ENCODE results near the gene FAM193B.

Gene FAM193B

DNA sequence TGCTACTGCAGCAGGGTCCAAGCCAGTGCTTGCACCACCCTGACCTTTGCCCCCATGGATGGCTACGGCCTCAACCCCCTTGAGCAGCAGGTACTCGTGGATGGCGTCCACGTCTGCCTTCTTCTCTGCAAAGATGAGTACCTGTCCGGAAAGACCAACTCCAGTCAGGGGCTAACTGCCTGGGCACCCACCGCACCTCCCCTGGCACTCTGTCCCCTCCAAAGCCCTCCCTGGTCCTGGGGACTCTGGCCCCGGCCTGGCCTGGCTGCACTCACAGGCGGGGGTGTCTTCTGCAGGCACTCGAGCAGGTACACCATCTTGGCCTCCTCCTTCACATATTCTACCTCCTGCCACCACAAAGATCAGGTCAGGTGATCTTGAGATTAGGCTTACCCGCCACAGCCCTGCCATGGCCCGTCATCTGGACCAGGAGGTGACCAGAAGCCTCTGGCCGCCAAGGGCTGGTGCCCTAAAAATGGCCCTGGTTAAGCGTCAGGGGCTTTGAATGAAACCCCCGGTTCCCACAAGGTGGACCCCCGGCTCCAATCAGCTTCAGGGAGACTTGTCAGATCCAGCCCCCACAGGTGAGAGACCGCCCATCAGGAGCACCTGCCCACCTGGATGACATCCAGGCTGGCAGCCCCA lies 41.5 kb downstream of the FAM193B start:
- no peak for DNase-seq

GRCh38 chr5:177511796-177512675 lies 42.3 kb downstream of the FAM193B start:
- no peak for DNase-seq

DNA sequence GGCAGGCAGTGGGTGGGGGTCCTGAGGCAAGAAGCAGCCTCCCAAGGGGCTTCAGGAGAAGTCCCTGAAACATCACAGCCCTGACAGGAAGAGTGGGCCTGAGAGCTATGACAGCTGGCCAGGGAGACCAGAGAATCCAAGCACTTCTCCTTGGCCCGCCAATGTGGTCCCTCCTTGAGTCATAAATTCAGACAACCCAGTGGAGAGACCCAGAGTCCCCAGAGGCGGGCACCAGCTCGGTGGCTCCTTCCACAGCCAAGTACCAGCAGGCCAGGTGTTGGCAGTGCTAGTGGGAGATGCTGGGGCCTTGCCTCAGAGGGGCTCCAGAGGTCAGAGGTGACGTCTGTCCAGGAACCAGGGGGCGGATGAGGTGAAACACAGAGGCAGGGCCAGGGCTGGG lies 43.2 kb downstream of the FAM193B start:
- DNase-seq = no peak

GRCh38 chr5:177510567-177511053 lies 43.8 kb downstream of the FAM193B start:
- DNase-seq = no peak

DNA sequence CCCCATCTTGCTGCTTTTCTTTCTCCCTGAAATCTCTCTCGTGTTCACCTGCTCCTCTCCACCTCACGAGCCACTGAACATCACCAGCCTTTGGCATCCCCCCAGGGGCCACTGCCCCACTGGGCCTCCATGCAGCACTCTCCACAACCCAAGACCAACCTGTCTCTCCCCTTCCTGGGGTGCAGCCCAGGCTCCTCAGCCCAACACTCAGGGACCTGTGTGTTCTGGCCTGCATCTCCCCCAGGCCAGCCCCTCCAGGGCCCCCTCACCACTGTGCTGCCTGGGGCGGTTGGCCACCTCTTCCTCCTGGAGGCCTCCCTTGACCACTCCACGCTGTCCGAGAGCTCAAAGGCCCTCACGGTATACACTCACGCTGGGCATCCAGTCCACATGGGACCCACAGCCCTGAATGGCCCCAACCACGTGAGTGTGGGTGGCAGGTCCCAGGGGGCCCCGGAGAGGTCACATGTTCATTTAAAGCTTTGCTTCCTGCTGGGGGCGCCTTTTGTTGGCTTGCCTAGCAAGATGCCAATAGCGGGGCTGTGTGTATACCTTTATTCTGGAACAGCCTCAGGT lies 44.3 kb downstream of the FAM193B start:
- no peak for DNase-seq

DNA sequence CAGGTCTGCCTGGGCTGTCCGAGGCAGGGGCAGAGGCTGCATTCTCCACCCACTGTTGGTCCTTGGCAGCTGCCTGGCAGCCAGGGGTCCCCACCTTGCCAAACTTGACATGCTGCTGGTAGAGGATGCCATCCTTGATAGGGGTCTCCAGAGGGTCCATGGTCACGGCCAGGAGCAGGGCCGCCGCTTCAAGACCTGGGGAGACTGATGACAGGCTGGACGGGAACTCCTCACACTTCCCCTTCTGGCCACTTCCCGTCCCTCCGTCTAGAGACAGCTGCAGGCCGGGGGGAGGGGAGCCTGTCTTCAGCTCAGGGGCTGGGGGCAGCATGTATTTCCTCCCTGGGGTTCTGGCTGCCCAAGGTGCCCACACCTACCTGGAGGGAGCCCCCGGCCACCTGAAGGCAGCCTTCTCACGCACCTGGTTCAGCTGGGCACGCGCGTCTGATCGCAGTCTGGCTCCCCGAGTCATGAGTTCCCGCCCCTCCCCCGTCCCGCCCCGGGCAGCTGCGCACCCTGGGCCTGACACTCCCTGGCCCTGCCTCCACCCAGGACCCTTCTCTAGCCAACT lies 44.9 kb downstream of the FAM193B start, which contains the start of gene DOK3:
DOK3 (minus strand) TSS at position 446 of the 571 bp plus-strand sequence; CDS start at position 160, 286 bp downstream.
- no peak for DNase-seq

DNA sequence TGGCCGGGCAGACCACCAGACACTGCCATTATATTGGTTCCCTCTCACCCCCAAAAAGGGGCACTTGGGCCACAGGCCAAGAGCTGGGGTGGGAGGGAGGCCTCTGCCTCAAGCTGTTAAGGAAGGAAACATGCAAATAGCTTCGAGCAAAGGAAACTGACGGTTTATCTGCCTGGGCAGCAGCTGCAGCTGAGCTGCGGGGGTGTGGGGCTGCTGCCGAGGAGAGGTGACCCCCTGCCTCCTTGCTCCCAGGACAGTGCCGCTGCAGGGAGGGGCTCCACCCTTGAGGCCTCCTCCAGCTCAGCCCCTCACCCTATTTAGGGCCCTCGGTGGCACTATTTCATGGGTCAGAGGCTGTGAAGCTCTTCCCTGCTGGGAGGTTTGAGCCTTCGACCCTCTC lies 45.5 kb downstream of the FAM193B start:
- DNase-seq = no peak

DNA sequence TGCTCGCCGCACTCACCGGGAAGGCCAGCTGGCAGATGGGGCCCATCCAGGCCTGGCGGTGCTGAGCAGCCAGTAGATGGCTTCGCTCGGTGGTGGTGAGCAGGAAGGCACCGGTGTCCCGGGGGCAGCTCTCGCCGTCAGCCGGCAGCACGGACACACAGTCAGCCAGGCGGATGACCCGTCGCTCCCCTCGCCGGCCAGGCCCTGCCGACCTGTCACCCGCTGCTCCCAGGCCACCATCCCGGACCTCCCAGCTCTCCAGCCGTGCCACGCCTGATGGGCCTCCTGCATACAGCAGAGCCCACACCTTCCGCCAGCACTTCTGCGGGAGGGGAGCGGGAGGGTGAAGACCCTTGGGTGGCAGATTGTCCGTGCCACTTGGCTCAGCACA lies 46.1 kb downstream of the FAM193B start:
- DNase-seq = no peak

DNA sequence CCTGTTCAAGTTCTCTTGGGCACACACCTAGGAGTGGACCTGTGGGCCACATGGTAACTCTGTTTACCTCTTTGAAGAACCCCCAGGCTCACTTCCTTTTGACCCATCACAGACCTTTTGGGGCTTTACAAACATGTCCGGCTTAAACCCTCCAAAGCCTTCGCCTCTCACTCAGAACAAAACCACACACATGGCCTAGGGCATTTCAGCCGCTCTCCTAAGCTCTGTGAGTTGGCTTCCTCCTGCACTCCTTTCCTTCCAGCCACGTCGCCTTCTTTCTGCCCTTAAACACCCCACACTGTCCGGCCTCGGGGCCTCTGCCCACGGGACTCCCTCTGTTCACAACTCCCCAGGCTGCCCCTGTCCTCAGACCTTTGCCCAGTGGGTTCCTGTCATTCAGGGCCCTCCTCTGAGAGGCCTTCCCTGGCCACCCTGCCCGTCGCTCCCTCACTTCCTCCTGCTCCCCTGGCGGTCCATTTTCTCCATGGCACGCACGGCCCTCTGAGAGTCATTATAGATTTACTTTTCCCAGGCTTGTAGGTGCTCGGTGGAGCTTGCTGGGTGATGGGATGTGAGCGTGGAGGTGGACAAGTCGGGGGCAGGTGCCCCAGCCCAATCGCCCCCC lies 46.7 kb downstream of the FAM193B start:
- DNase-seq = no peak

DNA sequence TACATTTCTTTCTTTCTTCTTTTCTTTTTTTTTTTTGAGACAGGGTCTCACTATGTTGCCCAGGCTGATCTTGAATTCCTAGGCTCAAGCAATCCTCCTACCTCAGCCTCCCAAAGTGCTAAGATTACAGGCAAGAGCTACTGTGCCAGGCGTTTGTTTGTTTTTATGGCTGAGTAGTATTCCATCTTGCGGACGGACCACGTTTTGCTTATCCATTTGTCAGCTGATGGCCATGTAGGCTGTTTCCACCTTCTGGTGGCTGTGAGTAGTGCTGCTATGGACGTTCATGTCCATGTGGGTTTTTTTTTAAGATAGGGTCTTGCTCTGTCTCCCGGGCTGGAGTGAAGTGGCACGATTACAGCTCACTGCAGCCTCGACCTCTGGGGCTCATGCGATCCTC lies 47.2 kb downstream of the FAM193B start:
- DNase-seq = no peak

- no peak for DNase-seq
Measured at GRCh38 chr5:177505075-177505474, 49.3 kb downstream of the FAM193B start.

GRCh38 chr5:177504086-177505056 lies 50.0 kb downstream of the FAM193B start:
- DNase-seq = no peak

DNA sequence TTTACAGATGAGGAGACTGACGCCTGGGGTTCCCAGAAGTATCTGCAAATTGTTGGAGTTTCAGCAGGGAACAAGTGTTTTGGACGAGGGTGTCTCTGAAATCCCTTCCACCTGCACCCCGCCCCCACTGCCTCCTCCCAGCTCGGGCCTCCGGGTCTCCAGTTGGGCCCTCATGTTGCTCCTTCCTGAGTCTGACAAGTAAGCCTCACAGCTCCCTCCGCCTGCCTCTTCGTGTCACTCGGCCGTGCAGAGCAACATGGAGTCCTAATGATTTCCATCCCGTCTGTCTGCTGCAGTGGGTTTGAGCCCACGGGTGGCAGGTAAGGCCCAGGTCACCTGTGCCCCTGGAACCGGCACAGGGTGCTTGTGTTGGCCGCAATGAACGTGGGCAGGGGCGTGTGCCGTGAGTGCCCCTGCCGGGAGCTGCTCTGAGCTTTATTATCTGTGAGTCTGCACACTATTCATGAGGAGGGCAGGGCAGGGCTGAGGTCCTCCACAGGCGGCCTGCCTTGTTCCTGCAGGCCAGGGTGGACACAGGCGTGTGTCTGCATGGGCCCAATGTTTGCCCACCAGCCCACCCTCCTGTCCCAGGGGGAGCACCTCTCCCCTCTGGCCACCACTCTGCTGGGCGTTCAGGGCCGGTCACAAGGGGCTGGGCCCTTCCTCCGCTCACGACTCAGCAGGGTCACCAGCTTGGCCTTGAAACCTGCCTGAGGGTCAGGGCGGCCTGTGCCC lies 50.8 kb downstream of the FAM193B start:
- no peak for DNase-seq

DNA sequence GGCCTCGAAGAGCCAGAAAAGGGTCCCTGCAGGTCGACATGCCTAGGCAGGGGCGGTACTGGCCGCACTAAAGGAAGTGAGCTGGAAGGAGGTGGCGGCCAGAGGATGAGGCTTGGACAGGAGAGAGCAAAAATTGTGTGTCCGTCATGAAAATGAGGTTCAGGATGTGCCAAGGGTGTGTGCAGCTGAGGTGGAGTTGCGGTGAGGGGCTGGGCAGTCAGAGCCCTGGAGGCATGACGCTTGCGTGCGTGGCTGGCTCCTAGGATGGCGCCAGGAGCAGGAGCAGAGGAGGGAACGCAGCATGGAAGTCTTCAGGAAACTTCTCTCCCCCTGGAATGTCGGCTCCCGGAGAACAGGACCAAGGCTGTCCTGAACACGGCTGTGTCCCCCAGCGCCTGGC lies 51.5 kb downstream of the FAM193B start:
- no peak for DNase-seq

DNA sequence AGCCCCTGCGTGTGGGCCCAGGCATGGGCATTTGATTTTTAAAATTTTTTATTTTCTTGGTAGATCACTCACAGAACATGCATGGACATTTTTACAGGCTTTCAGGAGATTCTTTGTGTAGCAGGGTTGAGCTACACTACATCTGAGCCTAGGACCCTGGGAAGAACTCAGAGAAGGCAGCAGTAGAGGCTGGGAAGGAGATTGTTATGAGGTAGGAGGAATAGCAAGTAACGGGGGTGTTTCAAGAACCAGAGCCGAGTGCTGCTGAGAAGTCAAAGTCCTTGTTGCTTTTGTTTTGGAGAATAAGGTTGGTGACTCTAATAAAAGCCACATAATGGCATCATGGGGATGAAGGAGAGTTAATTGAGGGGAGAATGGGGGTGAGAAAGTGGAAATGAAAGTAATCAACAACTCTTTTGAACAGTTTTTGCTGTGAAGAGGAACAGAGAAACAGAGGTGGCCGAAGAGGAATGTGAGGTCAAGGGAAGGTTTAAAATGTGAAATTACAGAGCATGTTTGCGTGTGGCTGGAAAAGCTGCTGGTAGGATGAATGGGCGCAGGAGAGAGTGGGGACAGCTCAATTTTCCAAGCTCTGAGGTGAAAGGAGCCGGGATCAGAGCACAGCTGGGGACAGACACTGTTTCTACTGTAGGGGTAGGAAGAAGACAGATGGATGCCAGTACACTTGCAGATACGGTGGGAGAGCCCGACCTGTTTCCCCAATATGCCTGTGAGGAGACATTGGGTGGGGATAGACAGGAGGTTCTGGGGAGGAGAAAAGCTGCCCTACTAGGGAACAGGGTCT lies 52.3 kb downstream of the FAM193B start:
- no peak for DNase-seq

DNA sequence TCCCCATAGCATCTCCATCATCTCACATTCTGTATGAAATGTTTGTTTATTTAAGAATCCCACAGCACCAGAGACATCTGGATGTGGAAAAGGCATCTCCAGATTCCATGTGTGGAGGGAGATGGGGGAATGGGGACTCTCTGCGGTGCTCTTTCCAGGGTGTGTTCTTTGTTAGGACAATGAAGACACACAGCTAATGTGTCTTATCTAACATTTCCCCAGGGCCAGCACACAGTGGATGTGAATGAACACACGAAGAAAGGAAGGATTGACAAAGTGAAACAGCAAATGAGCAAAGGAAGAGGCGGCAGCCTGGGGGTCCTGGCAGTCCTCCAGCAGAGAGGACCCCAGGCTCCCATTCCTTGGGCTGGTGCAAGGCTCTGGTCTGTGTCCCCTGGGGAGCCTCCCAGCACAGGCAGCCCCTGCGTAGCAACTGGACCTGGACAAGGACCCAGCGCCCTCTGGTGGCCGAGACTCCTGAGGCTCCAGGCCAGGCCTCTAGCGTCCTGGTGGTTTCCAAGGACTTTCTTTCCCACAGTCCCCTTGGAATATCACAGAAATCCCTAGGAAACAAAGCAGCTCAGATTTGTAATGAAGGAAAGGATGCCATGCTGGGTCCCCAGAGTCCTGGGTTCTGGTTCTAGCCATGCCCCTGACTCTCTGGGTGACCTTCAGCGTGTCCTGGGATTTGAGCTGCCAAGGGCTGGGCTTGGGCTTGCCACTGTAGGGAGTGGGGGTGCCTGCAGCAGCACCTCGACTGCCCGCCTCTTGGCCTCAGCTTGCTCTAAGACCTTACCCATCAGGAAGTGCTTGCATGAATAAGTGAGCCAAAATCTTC lies 53.5 kb downstream of the FAM193B start:
- DNase-seq = peak; percentile 80

- no peak for DNase-seq
Measured at GRCh38 chr5:177499842-177500241, 54.5 kb downstream of the FAM193B start.

DNA sequence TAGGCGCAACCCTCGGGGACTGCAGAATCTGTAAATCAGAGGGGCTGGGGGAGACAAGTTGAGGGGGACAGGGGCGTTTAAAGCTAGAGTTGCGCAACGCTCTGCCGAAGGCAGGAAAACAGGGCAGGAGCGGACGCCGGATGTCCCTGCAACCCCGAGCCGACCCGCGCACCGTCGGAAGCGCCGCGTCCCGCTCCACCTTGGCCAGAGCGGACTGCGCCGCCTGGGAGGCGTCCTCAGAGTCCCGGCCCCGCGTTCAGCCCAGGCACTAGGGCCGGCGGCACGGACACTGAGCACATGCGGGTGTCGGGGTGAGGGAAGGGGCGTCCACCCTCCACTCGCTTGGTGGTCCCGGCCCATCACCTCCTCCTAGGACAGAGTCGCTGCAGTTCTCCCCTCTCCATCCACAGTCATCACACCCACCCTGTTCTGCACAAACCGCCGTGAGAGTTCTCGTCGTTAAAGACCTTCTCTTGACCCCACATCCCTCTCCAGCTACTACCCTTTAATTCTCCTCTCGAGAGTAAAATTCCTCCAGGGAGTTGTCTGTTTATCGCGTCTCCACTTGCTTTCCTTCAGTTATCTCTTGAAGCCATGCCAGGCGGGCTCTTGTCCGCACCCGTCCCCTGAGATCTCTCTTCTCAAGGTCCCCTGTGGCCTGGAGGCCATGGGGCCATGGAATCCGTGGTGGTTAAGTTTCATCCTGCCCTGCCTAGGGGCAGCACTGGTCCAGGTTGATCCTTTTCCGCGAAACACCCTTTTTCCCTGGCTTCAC lies 56.2 kb downstream of the FAM193B start:
- no peak for DNase-seq
